Cardiac fibroblast (primary cell): Measurements from ENCODE around the gene EIF4A3.
"Not testable (repeated sequence)": the region's sequence is repeated elsewhere in the genome, so short reads cannot be mapped to it uniquely, and the experiment has no call there.

ENCODE experiments used
- DNase-seq, 2 donors: peaks; one replicate each; pipeline versions ENCODE4 v3.0.0 to v3.0.0-alpha.2; 2010; ENCODE audit warnings: low read depth in 2 of 2
- H3K4me3 ChIP-seq, 2 donors: replicated peaks in 1 of 2; 1 replicate in 1 of 2; 2 replicates in 1 of 2; pipeline ENCODE4 v1.5.1; 2011; ENCODE audit warnings: low read depth in 2 of 2, low read length in 2 of 2, mild to moderate bottlenecking in 2 of 2, moderate library complexity in 1 of 2
- CTCF ChIP-seq: IDR thresholded peaks from one replicate; pipeline ENCODE4 v1.5.1; 2011; ENCODE audit warnings: low read depth, mild to moderate bottlenecking, low read length, inconsistent platforms

The EIF4A3 gene

GRCh38 chr17:80166446-80166845 lies 19.5 kb upstream of the EIF4A3 start:
- DNase-seq: no peak
- no peak overlapping the region for H3K4me3 ChIP-seq
- TF ChIP-seq CTCF: no peak

- no peak for TF ChIP-seq CTCF
- DNase-seq: no peak
- no peak overlapping the region for H3K4me3 ChIP-seq
Observed at GRCh38 chr17:80164185-80164584, 17.3 kb upstream of the EIF4A3 start.

GRCh38 chr17:80163336-80163735 lies 16.4 kb upstream of the EIF4A3 start:
- no peak overlapping the region for H3K4me3 ChIP-seq
- no peak for TF ChIP-seq CTCF
- DNase-seq: peak in 1 of 2 donors; percentile 17

GRCh38 chr17:80160536-80160935 lies 13.6 kb upstream of the EIF4A3 start:
- TF ChIP-seq CTCF: no peak
- H3K4me3 ChIP-seq: no peak overlapping the region
- no peak for DNase-seq

- H3K4me3 ChIP-seq: no peak overlapping the region
- DNase-seq: no peak
- no peak for TF ChIP-seq CTCF
Observed at GRCh38 chr17:80158846-80159245, 11.9 kb upstream of the EIF4A3 start.

GRCh38 chr17:80155600-80155999 lies 8.7 kb upstream of the EIF4A3 start:
- not testable (repeated sequence) for DNase-seq, H3K4me3 ChIP-seq

- DNase-seq: no peak
- no peak overlapping the region for H3K4me3 ChIP-seq
- no peak for TF ChIP-seq CTCF
Observed at GRCh38 chr17:80154166-80154565, 7.2 kb upstream of the EIF4A3 start.
